HS-27A (cell line): ENCODE results near the gene SMTN.
"Not testable (repeated sequence)": the region's sequence is repeated elsewhere in the genome, so short reads cannot be mapped to it uniquely, and the experiment has no call there.

Experiments
- DNase-seq: peaks from one replicate; pipeline ENCODE4 v3.0.0-alpha.2; 2012; ENCODE audit warnings: low read depth, missing footprints

Gene SMTN

GRCh38 chr22:31104869-31105268, 23.8 kb downstream of the SMTN start:
- no peak for DNase-seq

- no peak for DNase-seq
These were observed 24.3 kb downstream of the SMTN start for GRCh38 chr22:31105282-31105929.

- DNase-seq = no peak
These were observed 25.0 kb downstream of the SMTN start for GRCh38 chr22:31106001-31106571.

- DNase-seq = no peak
These were observed 25.6 kb downstream of the SMTN start for GRCh38 chr22:31106731-31107177.

- DNase-seq = peak; percentile 89
These were observed 26.2 kb downstream of the SMTN start, which contains the start of gene SELENOM for GRCh38 chr22:31107178-31107893. Gene SELENOM (minus strand): TSS chr22:31107568. CDS start chr22:31107505, 63 bp downstream.

- DNase-seq = no peak
These were observed 26.7 kb downstream of the SMTN start for GRCh38 chr22:31107894-31108218.

- DNase-seq = not testable (repeated sequence)
These were observed 31.5 kb downstream of the SMTN start for GRCh38 chr22:31112547-31113091.

GRCh38 chr22:31118046-31118820, 37.1 kb downstream of the SMTN start:
- no peak for DNase-seq

GRCh38 chr22:31119026-31119717, 38.1 kb downstream of the SMTN start:
- DNase-seq = no peak

GRCh38 chr22:31120230-31120629, 39.1 kb downstream of the SMTN start:
- DNase-seq = no peak

- no peak for DNase-seq
These were observed 39.5 kb downstream of the SMTN start for GRCh38 chr22:31120642-31121041.

GRCh38 chr22:31121403-31121802, 40.3 kb downstream of the SMTN start:
- DNase-seq = no peak

- DNase-seq = no peak
These were observed 41.0 kb downstream of the SMTN start for GRCh38 chr22:31122196-31122531.

- no peak for DNase-seq
These were observed 41.6 kb downstream of the SMTN start, which contains the start of gene INPP5J for GRCh38 chr22:31122532-31123291. Gene INPP5J (plus strand): TSS chr22:31122966. CDS start chr22:31123015, 49 bp downstream.

GRCh38 chr22:31123292-31123602, 42.1 kb downstream of the SMTN start:
- DNase-seq = no peak

- no peak for DNase-seq
These were observed 43.2 kb downstream of the SMTN start for GRCh38 chr22:31124290-31124689.

- DNase-seq = no peak
These were observed 43.8 kb downstream of the SMTN start for GRCh38 chr22:31124811-31125465.

- DNase-seq = no peak
These were observed 44.5 kb downstream of the SMTN start for GRCh38 chr22:31125521-31126117.

- DNase-seq = no peak
These were observed 45.2 kb downstream of the SMTN start for GRCh38 chr22:31126128-31126868.

- no peak for DNase-seq
These were observed 45.7 kb downstream of the SMTN start for GRCh38 chr22:31126869-31127175.
